Endothelial cell of umbilical vein (primary cell): Measurements from ENCODE around the gene CD44. TPM values are rescaled to one million over a fixed set of nuclear protein-coding genes. Genes with fewer than 3 reads are reported as not detected.

Source experiments
- BruUV-seq: library from RNA; stranded (reverse); fragments of 400-500 nt; replicated peaks from 2 replicates; lab custom pipeline; 2021; lab: Mats Ljungman, UMichigan
- CTCF ChIA-PET: fragments of 300-600, 350-600 bp; sonication (Branson Sonifier 250); formaldehyde crosslinking; loops from one replicate; lab custom pipeline; 2021; ENCODE audit warnings: antibody characterized with exemption, inconsistent platforms; lab: Charles Lee
- POLR2A ChIA-PET: fragments of 300-600, 350-600 bp; sonication (Branson Sonifier 250); formaldehyde crosslinking; loops from one replicate; lab custom pipeline; 2021; ENCODE audit warnings: antibody characterized with exemption, inconsistent platforms; lab: Charles Lee
- DNase-seq: peaks from one replicate; pipeline ENCODE4 v3.0.0-alpha.2; 2011; ENCODE audit warnings: low read depth, low spot score
- FAIRE-seq: peaks from 2 replicates; lab custom pipeline; 2011; peaks lifted over from hg19 to GRCh38; lab: Jason Lieb, UNC
- H2AFZ ChIP-seq: 2 replicates; pipeline ENCODE4 v1.6.0; 2012; ENCODE audit warnings: low read depth, low read length, control low read depth, inconsistent platforms
- H3K27ac ChIP-seq: 2 replicates; pipeline ENCODE4 v1.5.1; 2011; ENCODE audit warnings: low read depth, mild to moderate bottlenecking, control low read depth, low read length, moderate library complexity; ENCODE audit not compliant: insufficient read depth
- H3K27me3 ChIP-seq, 2 experiments: 2 replicates each; pipeline versions ENCODE4 v1.6.0 to v1.6.1; 2011; ENCODE audit warnings: low read length in 2 of 2, mixed read lengths in 1 of 2; ENCODE audit not compliant: control insufficient read depth in 2 of 2, insufficient read depth in 2 of 2
- H3K36me3 ChIP-seq, 2 experiments: 2 replicates in 1 of 2; 3 replicates in 1 of 2; pipeline ENCODE4 v1.5.1; 2011; ENCODE audit warnings: low read length in 2 of 2, mild to moderate bottlenecking in 1 of 2, moderate library complexity in 1 of 2; ENCODE audit not compliant: control insufficient read depth in 2 of 2, insufficient read depth in 2 of 2; ENCODE audit errors: extremely low read depth in 1 of 2
- H3K4me1 ChIP-seq: 3 replicates; pipeline ENCODE4 v1.5.1; 2011; ENCODE audit warnings: mild to moderate bottlenecking, low read length; ENCODE audit not compliant: control insufficient read depth, insufficient read depth; ENCODE audit errors: extremely low read depth
- H3K4me2 ChIP-seq: 2 replicates; pipeline ENCODE4 v1.6.1; 2011; ENCODE audit warnings: low read length, control low read depth, mixed read lengths; ENCODE audit not compliant: insufficient read depth
- H3K4me3 ChIP-seq, 3 experiments: fragments of 200-600 bp in 1 of 3; sonication (generic), shearing (Covaris generic) in 1 of 3; replicated peaks in 1 of 3; 2 replicates each; pipeline ENCODE4 v1.5.1; 2011 to 2016; ENCODE audit warnings: control low read depth in 3 of 3, low read length in 3 of 3, mild to moderate bottlenecking in 2 of 3, inconsistent platforms in 1 of 3, low read depth in 1 of 3, moderate library complexity in 1 of 3; ENCODE audit not compliant: insufficient read depth in 1 of 3
- H3K79me2 ChIP-seq: 2 replicates; pipeline ENCODE4 v1.6.0; 2012; ENCODE audit warnings: low read length, inconsistent platforms; ENCODE audit not compliant: control insufficient read depth, insufficient read depth
- H3K9ac ChIP-seq: replicated peaks from 2 replicates; pipeline ENCODE3; 2011; ENCODE audit warnings: low read length, control low read depth; ENCODE audit not compliant: insufficient read depth; ENCODE audit errors: extremely low read depth
- H3K9me1 ChIP-seq: replicated peaks from 3 replicates; pipeline ENCODE4 v1.6.0; 2011; ENCODE audit warnings: mild to moderate bottlenecking, low read length; ENCODE audit not compliant: control insufficient read depth, insufficient read depth; ENCODE audit errors: extremely low read depth
- H3K9me3 ChIP-seq: replicated peaks from 2 replicates; pipeline ENCODE4 v1.5.1; 2012; ENCODE audit warnings: low read length, inconsistent platforms; ENCODE audit not compliant: control insufficient read depth, insufficient read depth
- H4K20me1 ChIP-seq: replicated peaks from 2 replicates; pipeline ENCODE3; 2011; ENCODE audit warnings: mild to moderate bottlenecking, low read length; ENCODE audit not compliant: control insufficient read depth, insufficient read depth; ENCODE audit errors: extremely low read depth
- EZH2 ChIP-seq: IDR thresholded peaks from 2 replicates; pipeline ENCODE4 v1.6.1; 2012; ENCODE audit warnings: borderline replicate concordance, low read depth, mild to moderate bottlenecking, moderate library complexity, low read length, inconsistent platforms; ENCODE audit not compliant: severe bottlenecking
- FOS ChIP-seq: IDR thresholded peaks from 2 replicates; pipeline ENCODE4 v1.6.1; 2011; ENCODE audit warnings: mild to moderate bottlenecking, low read length, moderate library complexity, borderline replicate concordance; ENCODE audit not compliant: insufficient read depth
- GATA2 ChIP-seq: IDR thresholded peaks from 2 replicates; pipeline ENCODE4 v1.7.0; 2011; ENCODE audit warnings: low read depth, mild to moderate bottlenecking, moderate library complexity, mixed read lengths, low read length; ENCODE audit not compliant: insufficient read length, insufficient read depth
- JUN ChIP-seq: IDR thresholded peaks from 2 replicates; pipeline ENCODE4 v1.6.1; 2011; ENCODE audit warnings: borderline replicate concordance, low read depth; ENCODE audit not compliant: insufficient read length, insufficient read depth
- MYC ChIP-seq: IDR thresholded peaks from one replicate; pipeline ENCODE4 v1.6.1; 2011; ENCODE audit warnings: mild to moderate bottlenecking, low read depth, low read length
- POLR2A ChIP-seq: IDR thresholded peaks from 2 replicates; pipeline ENCODE4 v1.6.1; 2012; ENCODE audit warnings: low read depth, mild to moderate bottlenecking, control low read depth, low read length
- POLR2AphosphoS5 ChIP-seq: IDR thresholded peaks from 2 replicates; pipeline ENCODE4 v1.6.1; 2012; ENCODE audit warnings: low read depth, mild to moderate bottlenecking, control low read depth, low read length, moderate library complexity; ENCODE audit not compliant: insufficient read depth
- dilution Hi-C: fragments of 300-500 bp; cut with MboI; formaldehyde crosslinking; loops from one replicate; pipeline ENCODE4 v1.15.0; 2019; ENCODE audit warnings: low sequenced_read_pairs; ENCODE audit not compliant: extremely low pct_ligation_motif_present
- intact Hi-C: fragments of 100-400 bp; cut with micrococcal nuclease; formaldehyde crosslinking; loops from one replicate; pipeline ENCODE4 v1.10.0; 2022
- polyA plus RNA-seq, 4 experiments: library from polyadenylated mRNA; depleted of rRNA in 3 of 4; stranded (reverse) in 3 of 4; unstranded in 1 of 4; fragments of >200 nt; gene quantifications; 2 replicates each; pipeline versions ENCODE4 v1.2.1 to v1.2.3, GENCODE V29; 2011 to 2012; ENCODE audit warnings: missing spikeins in 1 of 4
- total RNA-seq: library from RNA; stranded (reverse); gene quantifications from 2 replicates; pipeline ENCODE4 v1.2.3, GENCODE V29; 2021
- TF ChIP-seq, protein P1 (sequence below), 2 donors: IDR thresholded peaks; 1 replicate in 1 of 2; 2 replicates in 1 of 2; pipeline ENCODE4 v1.5.1; 2011; ENCODE audit warnings: low read length in 2 of 2, mild to moderate bottlenecking in 2 of 2, moderate library complexity in 2 of 2, control low read depth in 1 of 2, inconsistent platforms in 1 of 2, low read depth in 1 of 2; ENCODE audit not compliant: insufficient read depth in 1 of 2; ENCODE audit errors: extremely low read depth in 1 of 2
- TF ChIP-seq, protein P2 (sequence below): IDR thresholded peaks from 2 replicates; pipeline ENCODE4 v1.6.1; 2011; ENCODE audit not compliant: insufficient read depth, insufficient read length

The CD44 gene
- total and polyA plus RNA-seq, 2 donors (not counting 3 experiments of a cell fraction or from before 2014, with no cell fraction given), result 25.5 to 26.3 TPM

DNA sequence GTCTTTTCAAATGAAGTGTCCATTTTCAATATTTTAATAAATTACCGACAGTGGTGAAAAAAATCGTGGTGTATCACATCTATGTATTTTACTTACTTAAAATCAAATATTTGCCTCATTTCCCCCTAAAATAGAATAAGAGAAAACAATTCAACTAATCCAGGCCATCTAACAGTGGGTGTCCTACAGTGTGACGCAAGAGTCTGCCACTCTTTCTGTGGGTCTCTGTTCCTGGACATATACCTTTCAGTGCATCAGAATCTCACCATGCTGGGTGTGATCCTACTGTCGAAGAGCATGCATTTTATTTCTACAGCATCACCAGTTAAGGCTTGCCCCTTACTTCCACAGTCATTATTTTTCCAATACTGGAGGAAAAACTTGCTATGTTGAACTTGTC lies 111.2 kb downstream of the CD44 start:
- Histone ChIP-seq H3K9me1 (no peaks in the 10 kb centered on the region), H3K36me3 (no peaks in the 10 kb centered on the region), H3K4me3 (no peak overlapping the region), H3K9me3 (no peaks in the 10 kb centered on the region), H3K79me2 (no peaks in the 10 kb centered on the region), H3K27me3 (peaks cover 4 to 24% of the 10 kb centered on the region in 2 experiments), H3K27ac (no peak overlapping the region), H4K20me1 (no peaks in the 10 kb centered on the region), H3K4me2 (no peak overlapping the region), H3K9ac (no peak overlapping the region), H3K4me1 (no peaks in the 10 kb centered on the region), H2AFZ (no peak overlapping the region)
- FAIRE-seq, result no peak
- intact Hi-C loops, result no loop called here
- POLR2A ChIA-PET, result no interaction called here
- no TSS peak for BruUV-seq
- DNase-seq, result no peak
- TF ChIP-seq MYC (no peak), FOS (no peak), POLR2AphosphoS5 (no peak), JUN (no peak), EZH2 (no peak), POLR2A (no peak), GATA2 (no peak)
- TF ChIP-seq, protein P1, sequence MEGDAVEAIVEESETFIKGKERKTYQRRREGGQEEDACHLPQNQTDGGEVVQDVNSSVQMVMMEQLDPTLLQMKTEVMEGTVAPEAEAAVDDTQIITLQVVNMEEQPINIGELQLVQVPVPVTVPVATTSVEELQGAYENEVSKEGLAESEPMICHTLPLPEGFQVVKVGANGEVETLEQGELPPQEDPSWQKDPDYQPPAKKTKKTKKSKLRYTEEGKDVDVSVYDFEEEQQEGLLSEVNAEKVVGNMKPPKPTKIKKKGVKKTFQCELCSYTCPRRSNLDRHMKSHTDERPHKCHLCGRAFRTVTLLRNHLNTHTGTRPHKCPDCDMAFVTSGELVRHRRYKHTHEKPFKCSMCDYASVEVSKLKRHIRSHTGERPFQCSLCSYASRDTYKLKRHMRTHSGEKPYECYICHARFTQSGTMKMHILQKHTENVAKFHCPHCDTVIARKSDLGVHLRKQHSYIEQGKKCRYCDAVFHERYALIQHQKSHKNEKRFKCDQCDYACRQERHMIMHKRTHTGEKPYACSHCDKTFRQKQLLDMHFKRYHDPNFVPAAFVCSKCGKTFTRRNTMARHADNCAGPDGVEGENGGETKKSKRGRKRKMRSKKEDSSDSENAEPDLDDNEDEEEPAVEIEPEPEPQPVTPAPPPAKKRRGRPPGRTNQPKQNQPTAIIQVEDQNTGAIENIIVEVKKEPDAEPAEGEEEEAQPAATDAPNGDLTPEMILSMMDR (IDR thresholded peaks at IDR 0.05; ENCODE audit: extremely low read depth in 1 of 2, insufficient read depth in 1 of 2, low read depth in 1 of 2, low read length in 2 of 2), result no peak
- TF ChIP-seq, protein P2, sequence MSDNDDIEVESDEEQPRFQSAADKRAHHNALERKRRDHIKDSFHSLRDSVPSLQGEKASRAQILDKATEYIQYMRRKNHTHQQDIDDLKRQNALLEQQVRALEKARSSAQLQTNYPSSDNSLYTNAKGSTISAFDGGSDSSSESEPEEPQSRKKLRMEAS, result no peak
- dilution Hi-C loops, result no loop called here
- CTCF ChIA-PET, result interaction anchor here (1.2 kb wide), 1 partner anchor 10 kb away, joined by 3 read pairs; no protein-coding TSS in a partner anchor
